Right lobe of liver (tissue), 6 donors: ENCODE results near the gene CDKN2D. TPM values are rescaled to one million over a fixed set of nuclear protein-coding genes. Genes with fewer than 3 reads are reported as not detected.

Experiments
- ATAC-seq, 4 donors: fragments of 200-7000 bp; cut with Tn5 transposase; one replicate each; pipeline ENCODE4 v1.9.1; 2020; ENCODE audit warnings: mild to moderate bottlenecking in 4 of 4, moderate library complexity in 4 of 4
- DNase-seq, 3 donors: peaks; one replicate each; pipeline ENCODE4 v3.0.0-alpha.2; 2020
- H3K27ac ChIP-seq, 3 donors: fragments of 200-600 bp; one replicate each; pipeline ENCODE4 v1.8.0; 2022
- H3K27me3 ChIP-seq, 2 donors: fragments of 200-600 bp; one replicate each; pipeline ENCODE4 v1.8.0; 2022
- H3K36me3 ChIP-seq, 4 donors: fragments of 200-600 bp; sonication (generic) in 1 of 4; one replicate each; pipeline versions ENCODE4 v1.5.1 to v1.8.0; 2017 to 2022; ENCODE audit warnings: control low read depth in 1 of 4
- H3K4me1 ChIP-seq, 4 donors: fragments of 200-600 bp; sonication (generic) in 1 of 4; one replicate each; pipeline versions ENCODE4 v1.5.1 to v1.8.0; 2017 to 2022; ENCODE audit warnings: control low read depth in 1 of 4
- H3K4me3 ChIP-seq, 3 donors: fragments of 200-600 bp; one replicate each; pipeline ENCODE4 v1.8.0; 2022
- H3K9me3 ChIP-seq, 4 donors: fragments of 200-600 bp; sonication (generic) in 1 of 4; one replicate each; pipeline versions ENCODE4 v1.5.1 to v1.8.0; 2017 to 2022; ENCODE audit warnings: control low read depth in 1 of 4
- POLR2A ChIP-seq: fragments of 450-650 bp; IDR thresholded peaks from one replicate; pipeline ENCODE4 v1.6.1; 2017; ENCODE audit warnings: antibody characterized with exemption, mild to moderate bottlenecking
- WGBS: methylation state at CpG from one replicate; pipeline ENCODE4 v1.1.6; 2018; ENCODE audit warnings: low coverage, low lambda C conversion rate; ENCODE audit not compliant: insufficient coverage; ENCODE audit errors: missing lambda C conversion rate; 5-methylcytosine and 5-hydroxymethylcytosine counted together
- intact Hi-C, 2 donors: fragments of 100-400 bp; cut with DNase I; formaldehyde crosslinking; loops; one replicate each; pipeline versions ENCODE4 v1.11.2 to v1.14.1; 2022
- long read RNA-seq: library from polyadenylated mRNA; unstranded; transcript quantifications from one replicate; pipeline ENCODE4 v2.0.0, GENCODE V29; 2019
- total RNA-seq, 6 experiments: library from RNA; depleted of rRNA in 2 of 6; stranded (reverse); fragments of >200 nt in 2 of 6; fragmentation: NEBNext Ultra II Directional in 3 of 6; extraction: Animal tissue kit (Norgen Biotek cat#: 25700) in 3 of 6; gene quantifications; one replicate each; pipeline versions ENCODE4 v1.1.0 to v1.2.4, GENCODE V29; 2016 to 2023
- TF ChIP-seq, protein P1 (sequence below), 4 donors: fragments of 200-600 bp in 3 of 4; fragments of 450-650 bp in 1 of 4; IDR thresholded peaks; one replicate each; pipeline versions ENCODE4 v1.5.1 to v1.8.0; 2016 to 2022; ENCODE audit warnings: antibody characterized with exemption in 4 of 4, mild to moderate bottlenecking in 2 of 4
- donor health status: DM: no; HTN: yes; CAD: no.
- donor health status: DM: no; HTN: no; CAD: no.
- donor health status: DM: no; HTN: no; CAD: no.
- donor health status: DM: no; HTN: yes; CAD: no.
- donor health status: DM: no; HTN: yes; CAD: no.

The CDKN2D gene
- 1 to 10 TPM in 4 of 6 experiments, under 1 TPM in 2; 0.97 to 2.8 (median 2.0) TPM for total RNA-seq
- long read RNA-seq, result 0 reads

- no peaks in the 10 kb centered on the region for H3K9me3 ChIP-seq
- peak within 1 kb of the TSS; percentile 57 to 80 (median 66) for H3K4me3 ChIP-seq
- peak; percentile 85 to 90 (median 88) for ATAC-seq
- H3K36me3 ChIP-seq, result no peaks in the 10 kb centered on the region
- H3K27ac ChIP-seq, result peak within 1 kb of the TSS; percentile 36 to 69 (median 57)
- TF ChIP-seq, protein P1, sequence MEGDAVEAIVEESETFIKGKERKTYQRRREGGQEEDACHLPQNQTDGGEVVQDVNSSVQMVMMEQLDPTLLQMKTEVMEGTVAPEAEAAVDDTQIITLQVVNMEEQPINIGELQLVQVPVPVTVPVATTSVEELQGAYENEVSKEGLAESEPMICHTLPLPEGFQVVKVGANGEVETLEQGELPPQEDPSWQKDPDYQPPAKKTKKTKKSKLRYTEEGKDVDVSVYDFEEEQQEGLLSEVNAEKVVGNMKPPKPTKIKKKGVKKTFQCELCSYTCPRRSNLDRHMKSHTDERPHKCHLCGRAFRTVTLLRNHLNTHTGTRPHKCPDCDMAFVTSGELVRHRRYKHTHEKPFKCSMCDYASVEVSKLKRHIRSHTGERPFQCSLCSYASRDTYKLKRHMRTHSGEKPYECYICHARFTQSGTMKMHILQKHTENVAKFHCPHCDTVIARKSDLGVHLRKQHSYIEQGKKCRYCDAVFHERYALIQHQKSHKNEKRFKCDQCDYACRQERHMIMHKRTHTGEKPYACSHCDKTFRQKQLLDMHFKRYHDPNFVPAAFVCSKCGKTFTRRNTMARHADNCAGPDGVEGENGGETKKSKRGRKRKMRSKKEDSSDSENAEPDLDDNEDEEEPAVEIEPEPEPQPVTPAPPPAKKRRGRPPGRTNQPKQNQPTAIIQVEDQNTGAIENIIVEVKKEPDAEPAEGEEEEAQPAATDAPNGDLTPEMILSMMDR (IDR thresholded peaks at IDR 0.05), result peak in 3 of 4 donors; percentile 27 to 50 (median 39)
- peak; percentile 83 for TF ChIP-seq POLR2A
- WGBS, result under 1% methylated on average over 32 of the region's 71 CpGs
- DNase-seq, result peak; percentile 100
- no peaks in the 10 kb centered on the region for H3K27me3 ChIP-seq
- intact Hi-C loops, result no loop called here
- peaks cover 0 to 11% (median 3%) of the 10 kb centered on the region in 4 donors for H3K4me1 ChIP-seq
Observed at GRCh38 chr19:10568826-10569651, at the start of gene CDKN2D. TSS of gene CDKN2D (minus strand) at chr19:10568979. CDS start at chr19:10568653, 326 bp downstream.

GRCh38 chr19:10617409-10618121, 48.8 kb upstream of the CDKN2D start:
- intact Hi-C loops, result no loop called here
- Histone ChIP-seq H3K9me3 (no peaks in the 10 kb centered on the region), H3K4me1 (no peaks in the 10 kb centered on the region), H3K27ac (no peak overlapping the region), H3K4me3 (no peak overlapping the region), H3K36me3 (no peaks in the 10 kb centered on the region), H3K27me3 (no peaks in the 10 kb centered on the region)
- TF ChIP-seq, protein P1 (IDR thresholded peaks at IDR 0.05), result no peak
- TF ChIP-seq POLR2A, result no peak
- WGBS, result 76% methylated on average over 10 of the region's 15 CpGs
- peak in 3 of 4 donors; percentile 19 to 36 (median 31) for ATAC-seq
- no peak for DNase-seq

GRCh38 chr19:10615429-10616023, 46.7 kb upstream of the CDKN2D start:
- Histone ChIP-seq H3K27me3 (no peaks in the 10 kb centered on the region), H3K27ac (no peak overlapping the region), H3K4me3 (no peak overlapping the region), H3K4me1 (no peaks in the 10 kb centered on the region), H3K36me3 (no peaks in the 10 kb centered on the region), H3K9me3 (no peaks in the 10 kb centered on the region)
- TF ChIP-seq POLR2A, result no peak
- TF ChIP-seq, protein P1 (IDR thresholded peaks at IDR 0.05), result no peak
- intact Hi-C loops, result no loop called here
- DNase-seq (no peak), ATAC-seq (peak in 3 of 4 donors; percentile 32 to 61 (median 55))
- 61% methylated on average over 3 of the region's 14 CpGs for WGBS

GRCh38 chr19:10612499-10613119, 43.8 kb upstream of the CDKN2D start:
- DNase-seq (peak in 1 of 3 donors; percentile 59), ATAC-seq (peak; percentile 28 to 80 (median 50))
- Histone ChIP-seq H3K27me3 (no peaks in the 10 kb centered on the region), H3K27ac (no peak overlapping the region), H3K4me1 (no peaks in the 10 kb centered on the region), H3K4me3 (no peak overlapping the region), H3K36me3 (no peaks in the 10 kb centered on the region), H3K9me3 (no peaks in the 10 kb centered on the region)
- intact Hi-C loops, result no loop called here
- WGBS, result 60% methylated on average over 7 of the region's 15 CpGs
- TF ChIP-seq, protein P1 (IDR thresholded peaks at IDR 0.05), result no peak
- no peak for TF ChIP-seq POLR2A
